ENCODE measurements around the gene COL16A1.

The COL16A1 gene

GRCh38 chr1:31642366-31642765 lies 61.5 kb downstream of the COL16A1 start:
- H3K27me3 ChIP-seq (replicated peaks; ENCODE audit: insufficient read depth, low read length) = no peaks in the 10 kb centered on the region
- no peaks in the 10 kb centered on the region for H3K36me3 ChIP-seq (replicated peaks; ENCODE audit: insufficient read depth, low read length)
- DNase-seq = no peak
- H3K27ac ChIP-seq (ENCODE audit: low read length) = no peak overlapping the region
- TF ChIP-seq CTCF (IDR thresholded peaks at IDR 0.05; ENCODE audit: low read length) = no peak
- TF ChIP-seq EZH2phosphoT487 (IDR thresholded peaks at IDR 0.05; ENCODE audit: low read length) = no peak
- TF ChIP-seq EZH2 (optimal IDR thresholded peaks at IDR 0.05; ENCODE audit: low read depth, low read length) = no peak
- no peak overlapping the region for H3K4me3 ChIP-seq (ENCODE audit: low read length)
- H3K9ac ChIP-seq (ENCODE audit: low read length) = no peak overlapping the region
- H3K9me3 ChIP-seq (replicated peaks; ENCODE audit: insufficient read depth, low read length) = no peaks in the 10 kb centered on the region
- peaks cover 7% of the 10 kb centered on the region for H3K4me1 ChIP-seq (ENCODE audit: low read length)
- no peaks in the 10 kb centered on the region for H3K9me2 ChIP-seq (replicated peaks; ENCODE audit: insufficient read depth, low read length)
- H3F3A ChIP-seq (ENCODE audit: insufficient read depth, low read length) = no peaks in the 10 kb centered on the region
- H3K4me2 ChIP-seq (ENCODE audit: low read depth, low read length) = no peak overlapping the region
- no peaks in the 10 kb centered on the region for H4K20me1 ChIP-seq (ENCODE audit: insufficient read depth, low read length)
- H3K79me2 ChIP-seq (ENCODE audit: low read length) = peaks cover 69% of the 10 kb centered on the region
- no peak overlapping the region for H2AFZ ChIP-seq (ENCODE audit: low read length)

DNA sequence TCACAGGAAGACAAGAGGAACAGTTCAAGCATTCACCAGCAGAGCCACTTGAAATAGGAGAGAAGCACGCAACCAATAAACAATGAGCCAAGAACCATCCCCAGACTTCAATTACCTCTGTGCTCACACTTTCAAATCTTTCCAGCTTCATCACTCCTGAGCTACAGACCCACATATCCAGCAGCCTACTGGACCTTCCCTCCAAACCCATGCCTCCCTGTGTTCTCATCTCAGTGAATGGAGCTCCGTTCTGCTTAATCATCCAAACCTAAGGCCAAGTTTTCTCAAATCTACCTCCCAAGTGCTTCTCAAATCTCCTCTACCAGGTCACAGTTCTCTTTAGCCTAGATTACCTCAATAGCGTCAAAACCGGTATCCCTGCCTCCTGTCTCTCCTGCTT lies 62.9 kb downstream of the COL16A1 start:
- H4K20me1 ChIP-seq (ENCODE audit: insufficient read depth, low read length) = no peaks in the 10 kb centered on the region
- H2AFZ ChIP-seq (ENCODE audit: low read length) = no peak overlapping the region
- DNase-seq = no peak
- no peaks in the 10 kb centered on the region for H3F3A ChIP-seq (ENCODE audit: insufficient read depth, low read length)
- peaks cover 7% of the 10 kb centered on the region for H3K4me1 ChIP-seq (ENCODE audit: low read length)
- no peaks in the 10 kb centered on the region for H3K36me3 ChIP-seq (replicated peaks; ENCODE audit: insufficient read depth, low read length)
- TF ChIP-seq EZH2phosphoT487 (IDR thresholded peaks at IDR 0.05; ENCODE audit: low read length) = no peak
- TF ChIP-seq EZH2 (optimal IDR thresholded peaks at IDR 0.05; ENCODE audit: low read depth, low read length) = no peak
- no peak for TF ChIP-seq CTCF (IDR thresholded peaks at IDR 0.05; ENCODE audit: low read length)
- H3K27me3 ChIP-seq (replicated peaks; ENCODE audit: insufficient read depth, low read length) = no peaks in the 10 kb centered on the region
- no peak overlapping the region for H3K27ac ChIP-seq (ENCODE audit: low read length)
- no peak overlapping the region for H3K4me2 ChIP-seq (ENCODE audit: low read depth, low read length)
- H3K9me2 ChIP-seq (replicated peaks; ENCODE audit: insufficient read depth, low read length) = no peaks in the 10 kb centered on the region
- no peak overlapping the region for H3K9ac ChIP-seq (ENCODE audit: low read length)
- no peak overlapping the region for H3K4me3 ChIP-seq (ENCODE audit: low read length)
- no peaks in the 10 kb centered on the region for H3K9me3 ChIP-seq (replicated peaks; ENCODE audit: insufficient read depth, low read length)
- peaks cover 82% of the 10 kb centered on the region for H3K79me2 ChIP-seq (ENCODE audit: low read length)

GRCh38 chr1:31640179-31640578 lies 63.6 kb downstream of the COL16A1 start:
- H3K4me2 ChIP-seq (ENCODE audit: low read depth, low read length) = no peak overlapping the region

More at GRCh38 chr1:31640179-31640578, 63.6 kb downstream of the COL16A1 start:
- no peak for DNase-seq
- Histone ChIP-seq H3F3A (ENCODE audit: insufficient read depth, low read length) (no peaks in the 10 kb centered on the region), H3K9me3 (replicated peaks; ENCODE audit: insufficient read depth, low read length) (no peaks in the 10 kb centered on the region), H3K4me1 (ENCODE audit: low read length) (peaks cover 4% of the 10 kb centered on the region; the same call in 1 of the 2 replicates), H3K27me3 (replicated peaks; ENCODE audit: insufficient read depth, low read length) (no peaks in the 10 kb centered on the region), H3K9me2 (replicated peaks; ENCODE audit: insufficient read depth, low read length) (no peaks in the 10 kb centered on the region), H3K36me3 (replicated peaks; ENCODE audit: insufficient read depth, low read length) (no peaks in the 10 kb centered on the region), H3K79me2 (ENCODE audit: low read length) (peaks cover 89% of the 10 kb centered on the region), H2AFZ (ENCODE audit: low read length) (no peak overlapping the region), H3K27ac (ENCODE audit: low read length) (no peak overlapping the region), H3K4me3 (ENCODE audit: low read length) (no peak overlapping the region), H4K20me1 (ENCODE audit: insufficient read depth, low read length) (no peaks in the 10 kb centered on the region), H3K9ac (ENCODE audit: low read length) (no peak overlapping the region)
- TF ChIP-seq CTCF (IDR thresholded peaks at IDR 0.05; ENCODE audit: low read length) = no peak
- TF ChIP-seq EZH2phosphoT487 (IDR thresholded peaks at IDR 0.05; ENCODE audit: low read length) = no peak
- TF ChIP-seq EZH2 (optimal IDR thresholded peaks at IDR 0.05; ENCODE audit: low read depth, low read length) = no peak

Data from MM.1S (cell line).